ENCODE results near the gene TSEN15. TPM values are rescaled to one million over a fixed set of nuclear protein-coding genes. Genes with fewer than 3 reads are reported as not detected.

The TSEN15 gene
- total and polyA plus RNA-seq, 9 of the 15 experiments (the other 6 are each of a cell fraction or from before 2014, with no cell fraction given) = 25.6 to 121 (median 91.3) TPM

DNA sequence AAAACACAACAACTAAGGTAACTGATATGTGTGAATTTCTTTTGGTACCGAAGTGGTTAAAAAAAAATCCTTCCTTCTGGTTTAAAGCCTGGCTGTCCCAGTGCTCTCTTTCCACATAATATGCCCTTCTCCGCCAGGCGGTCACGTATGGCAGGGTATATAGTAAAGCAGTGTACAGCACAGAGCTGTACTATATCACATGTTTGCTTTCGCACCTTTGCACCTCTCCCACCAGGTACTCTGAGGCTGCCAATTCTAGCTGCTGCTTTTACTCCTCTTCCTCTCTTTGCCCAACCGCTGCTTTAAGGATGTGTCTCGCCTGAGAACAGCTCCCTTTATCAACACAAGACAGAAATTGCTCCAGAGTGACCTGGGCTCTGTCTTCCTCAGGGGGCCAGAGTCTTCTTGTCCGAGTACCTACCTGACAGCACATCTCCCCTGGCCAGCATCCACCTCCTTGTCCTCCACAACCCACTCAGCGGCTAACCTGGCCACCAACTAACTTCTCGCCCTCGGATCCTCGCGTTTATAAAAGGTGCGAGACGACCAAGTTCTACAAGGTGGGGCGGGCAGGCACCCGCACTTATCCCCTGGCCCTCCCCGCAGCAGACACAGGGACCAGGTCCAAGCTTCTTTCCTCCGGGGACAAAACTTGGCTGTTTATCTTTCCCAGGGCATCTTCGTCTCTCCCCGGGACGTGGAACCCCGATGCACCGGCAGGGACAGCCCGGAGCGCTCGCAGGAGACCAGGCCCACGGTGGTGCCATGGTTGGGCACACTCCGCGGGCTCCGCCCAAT lies 15.6 kb upstream of the TSEN15 start (continued):
- TF ChIP-seq, protein P1, sequence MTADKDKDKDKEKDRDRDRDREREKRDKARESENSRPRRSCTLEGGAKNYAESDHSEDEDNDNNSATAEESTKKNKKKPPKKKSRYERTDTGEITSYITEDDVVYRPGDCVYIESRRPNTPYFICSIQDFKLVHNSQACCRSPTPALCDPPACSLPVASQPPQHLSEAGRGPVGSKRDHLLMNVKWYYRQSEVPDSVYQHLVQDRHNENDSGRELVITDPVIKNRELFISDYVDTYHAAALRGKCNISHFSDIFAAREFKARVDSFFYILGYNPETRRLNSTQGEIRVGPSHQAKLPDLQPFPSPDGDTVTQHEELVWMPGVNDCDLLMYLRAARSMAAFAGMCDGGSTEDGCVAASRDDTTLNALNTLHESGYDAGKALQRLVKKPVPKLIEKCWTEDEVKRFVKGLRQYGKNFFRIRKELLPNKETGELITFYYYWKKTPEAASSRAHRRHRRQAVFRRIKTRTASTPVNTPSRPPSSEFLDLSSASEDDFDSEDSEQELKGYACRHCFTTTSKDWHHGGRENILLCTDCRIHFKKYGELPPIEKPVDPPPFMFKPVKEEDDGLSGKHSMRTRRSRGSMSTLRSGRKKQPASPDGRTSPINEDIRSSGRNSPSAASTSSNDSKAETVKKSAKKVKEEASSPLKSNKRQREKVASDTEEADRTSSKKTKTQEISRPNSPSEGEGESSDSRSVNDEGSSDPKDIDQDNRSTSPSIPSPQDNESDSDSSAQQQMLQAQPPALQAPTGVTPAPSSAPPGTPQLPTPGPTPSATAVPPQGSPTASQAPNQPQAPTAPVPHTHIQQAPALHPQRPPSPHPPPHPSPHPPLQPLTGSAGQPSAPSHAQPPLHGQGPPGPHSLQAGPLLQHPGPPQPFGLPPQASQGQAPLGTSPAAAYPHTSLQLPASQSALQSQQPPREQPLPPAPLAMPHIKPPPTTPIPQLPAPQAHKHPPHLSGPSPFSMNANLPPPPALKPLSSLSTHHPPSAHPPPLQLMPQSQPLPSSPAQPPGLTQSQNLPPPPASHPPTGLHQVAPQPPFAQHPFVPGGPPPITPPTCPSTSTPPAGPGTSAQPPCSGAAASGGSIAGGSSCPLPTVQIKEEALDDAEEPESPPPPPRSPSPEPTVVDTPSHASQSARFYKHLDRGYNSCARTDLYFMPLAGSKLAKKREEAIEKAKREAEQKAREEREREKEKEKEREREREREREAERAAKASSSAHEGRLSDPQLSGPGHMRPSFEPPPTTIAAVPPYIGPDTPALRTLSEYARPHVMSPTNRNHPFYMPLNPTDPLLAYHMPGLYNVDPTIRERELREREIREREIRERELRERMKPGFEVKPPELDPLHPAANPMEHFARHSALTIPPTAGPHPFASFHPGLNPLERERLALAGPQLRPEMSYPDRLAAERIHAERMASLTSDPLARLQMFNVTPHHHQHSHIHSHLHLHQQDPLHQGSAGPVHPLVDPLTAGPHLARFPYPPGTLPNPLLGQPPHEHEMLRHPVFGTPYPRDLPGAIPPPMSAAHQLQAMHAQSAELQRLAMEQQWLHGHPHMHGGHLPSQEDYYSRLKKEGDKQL (CRISPR knock-in tag; IDR thresholded peaks at IDR 0.05; ENCODE audit: borderline replicate concordance) = no peak
- TF ChIP-seq ARNT (IDR thresholded peaks at IDR 0.05) = no peak
- no peak for TF ChIP-seq NFXL1 (CRISPR knock-in tag; IDR thresholded peaks at IDR 0.05)
- TF ChIP-seq, protein P2, sequence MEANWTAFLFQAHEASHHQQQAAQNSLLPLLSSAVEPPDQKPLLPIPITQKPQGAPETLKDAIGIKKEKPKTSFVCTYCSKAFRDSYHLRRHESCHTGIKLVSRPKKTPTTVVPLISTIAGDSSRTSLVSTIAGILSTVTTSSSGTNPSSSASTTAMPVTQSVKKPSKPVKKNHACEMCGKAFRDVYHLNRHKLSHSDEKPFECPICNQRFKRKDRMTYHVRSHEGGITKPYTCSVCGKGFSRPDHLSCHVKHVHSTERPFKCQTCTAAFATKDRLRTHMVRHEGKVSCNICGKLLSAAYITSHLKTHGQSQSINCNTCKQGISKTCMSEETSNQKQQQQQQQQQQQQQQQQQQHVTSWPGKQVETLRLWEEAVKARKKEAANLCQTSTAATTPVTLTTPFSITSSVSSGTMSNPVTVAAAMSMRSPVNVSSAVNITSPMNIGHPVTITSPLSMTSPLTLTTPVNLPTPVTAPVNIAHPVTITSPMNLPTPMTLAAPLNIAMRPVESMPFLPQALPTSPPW (CRISPR knock-in tag; IDR thresholded peaks at IDR 0.05) = no peak; the same call in 1 of the 2 replicates
- no peak for TF ChIP-seq HDGF (IDR thresholded peaks at IDR 0.05)
- no peak for TF ChIP-seq HES1 (IDR thresholded peaks at IDR 0.05; ENCODE audit: low read depth)
- no peak for TF ChIP-seq POLR2AphosphoS2 (IDR thresholded peaks at IDR 0.05; ENCODE audit: low read length)
- peak in 1 of 2 experiments; percentile 76; a peak in 2 of 3 replicates for TF ChIP-seq CBX3 (IDR thresholded peaks at IDR 0.05; ENCODE audit: borderline replicate concordance in 1 of 2, low read length in 2 of 2)
- TF ChIP-seq, protein P3, sequence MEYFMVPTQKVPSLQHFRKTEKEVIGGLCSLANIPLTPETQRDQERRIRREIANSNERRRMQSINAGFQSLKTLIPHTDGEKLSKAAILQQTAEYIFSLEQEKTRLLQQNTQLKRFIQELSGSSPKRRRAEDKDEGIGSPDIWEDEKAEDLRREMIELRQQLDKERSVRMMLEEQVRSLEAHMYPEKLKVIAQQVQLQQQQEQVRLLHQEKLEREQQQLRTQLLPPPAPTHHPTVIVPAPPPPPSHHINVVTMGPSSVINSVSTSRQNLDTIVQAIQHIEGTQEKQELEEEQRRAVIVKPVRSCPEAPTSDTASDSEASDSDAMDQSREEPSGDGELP (CRISPR knock-in tag; IDR thresholded peaks at IDR 0.05; ENCODE audit: borderline replicate concordance) = no peak
- TF ChIP-seq ZZZ3 (IDR thresholded peaks at IDR 0.05) = no peak
- no peak for TF ChIP-seq NUFIP1 (IDR thresholded peaks at IDR 0.05; ENCODE audit: partially characterized antibody)
- no peak for TF ChIP-seq ZNF175 (CRISPR knock-in tag; IDR thresholded peaks at IDR 0.05; ENCODE audit: low read depth)
- no peak for TF ChIP-seq CBX8 (IDR thresholded peaks at IDR 0.05; ENCODE audit: borderline replicate concordance, extremely low read depth, low read depth, low read length, poor library complexity, severe bottlenecking)
- no peak for TF ChIP-seq ILK (tag; IDR thresholded peaks at IDR 0.05; ENCODE audit: borderline replicate concordance, low read depth)
- TF ChIP-seq ZKSCAN8 (CRISPR knock-in tag; IDR thresholded peaks at IDR 0.05) = no peak
- TF ChIP-seq ZBTB34 (CRISPR knock-in tag; IDR thresholded peaks at IDR 0.05) = no peak
- peak; percentile 34 for TF ChIP-seq CBFA2T3 (IDR thresholded peaks at IDR 0.05)

Data from K562 (cell line).